HPDE6-E6E7 (cell line): Measurements from ENCODE around the gene CFAP69.
"Not testable (repeated sequence)": the region's sequence is repeated elsewhere in the genome, so short reads cannot be mapped to it uniquely, and the experiment has no call there.

Experiments
- DNase-seq: peaks from one replicate; pipeline ENCODE4 v3.0.0; 2011; ENCODE audit warnings: missing footprints; ENCODE audit errors: extremely low spot score

CFAP69 gene

DNA sequence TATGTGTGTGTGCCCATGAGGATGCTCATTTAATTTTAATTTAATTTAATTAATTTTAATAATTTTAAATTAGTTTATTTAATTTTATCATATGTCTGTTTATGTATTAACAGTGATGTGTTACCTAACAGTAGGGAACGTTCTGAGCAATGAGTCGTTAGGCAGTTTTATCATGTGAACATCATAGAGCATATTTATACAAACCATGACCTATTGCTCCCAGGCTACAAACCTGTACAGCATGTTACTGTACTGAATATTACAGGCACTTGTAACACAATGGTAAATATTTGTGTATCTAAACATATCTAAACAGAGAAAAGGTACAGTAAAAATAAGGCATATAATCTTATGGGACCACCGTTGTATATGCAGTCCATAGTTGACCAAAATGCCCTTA, 13.7 kb upstream of the CFAP69 start:
- DNase-seq, result no peak

DNA sequence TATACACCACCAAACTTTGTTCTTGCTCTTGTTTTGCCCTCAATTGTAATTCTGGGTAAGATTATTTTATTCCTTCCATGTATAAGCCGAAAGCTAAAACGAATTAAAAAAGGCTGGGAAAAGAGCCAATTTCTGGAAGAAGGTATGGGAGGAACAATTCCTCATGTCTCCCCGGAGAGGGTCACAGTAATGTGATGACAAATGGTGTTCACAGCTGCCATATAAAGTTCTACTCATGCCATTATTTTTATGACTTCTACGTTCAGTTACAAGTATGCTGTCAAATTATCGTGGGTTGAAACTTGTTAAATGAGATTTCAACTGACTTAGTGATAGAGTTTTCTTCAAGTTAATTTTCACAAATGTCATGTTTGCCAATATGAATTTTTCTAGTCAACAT, 12.5 kb upstream of the CFAP69 start:
- no peak for DNase-seq

DNA sequence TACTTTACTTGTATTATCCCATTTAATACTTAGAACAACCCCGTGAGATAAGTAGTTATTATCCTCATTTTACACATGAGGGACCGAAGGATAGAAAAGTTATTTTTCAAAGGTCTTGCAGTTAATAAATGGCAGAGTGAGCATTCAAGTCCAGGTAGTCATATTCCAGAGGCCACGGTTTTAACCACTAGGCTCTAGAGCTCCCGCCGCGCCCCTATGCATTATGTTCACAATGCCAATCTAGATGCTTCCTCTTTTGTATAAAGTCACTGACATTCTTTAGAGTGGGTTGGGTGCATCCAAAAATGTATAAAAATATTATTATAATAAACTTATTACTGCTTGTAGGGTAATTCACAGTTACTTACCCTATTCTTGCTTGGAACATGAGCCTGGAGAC, 11.4 kb upstream of the CFAP69 start:
- DNase-seq, result no peak

DNA sequence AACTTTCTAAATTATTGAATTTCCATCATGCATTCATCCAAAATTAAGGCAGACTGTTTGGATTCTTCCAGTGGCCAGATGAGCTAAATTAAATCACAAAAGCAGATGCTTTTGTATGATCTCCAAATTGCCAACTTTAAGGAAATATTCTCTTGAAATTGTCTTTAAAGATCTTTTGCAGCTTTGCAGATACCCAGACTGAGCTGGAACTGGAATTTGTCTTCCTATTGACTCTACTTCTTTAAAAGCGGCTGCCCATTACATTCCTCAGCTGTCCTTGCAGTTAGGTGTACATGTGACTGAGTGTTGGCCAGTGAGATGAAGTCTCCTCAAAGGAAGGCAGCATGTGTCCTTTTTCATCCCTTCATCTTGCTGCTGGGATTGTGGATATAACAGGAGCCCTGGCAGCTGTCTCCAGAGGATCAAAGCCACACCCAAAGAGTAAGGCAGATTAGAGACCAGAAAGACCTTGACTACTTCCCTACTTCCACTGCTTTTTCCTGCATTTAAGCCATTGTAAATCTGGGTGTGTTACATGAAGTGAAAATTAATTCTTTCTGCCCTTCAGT, 8.2 kb upstream of the CFAP69 start:
- DNase-seq, result no peak

DNA sequence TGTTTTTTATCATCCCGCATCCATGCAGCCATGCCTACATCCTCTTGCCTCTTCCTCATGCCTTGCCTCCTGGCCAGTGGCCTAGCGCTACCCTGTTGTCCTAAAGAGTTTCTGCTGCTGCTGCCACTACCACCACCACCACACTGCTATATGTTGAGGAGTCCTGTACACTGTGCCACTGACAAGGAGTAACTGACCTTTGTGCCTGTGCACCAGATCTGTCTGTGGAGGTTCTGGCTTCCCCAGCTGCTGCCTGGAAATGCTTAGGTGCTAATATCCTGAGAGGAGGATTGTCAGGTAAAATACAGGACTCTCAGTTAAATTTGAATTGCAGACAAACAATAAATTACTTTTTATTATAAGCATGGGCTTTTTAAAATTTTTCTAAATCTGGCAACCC, 7.0 kb upstream of the CFAP69 start:
- no peak for DNase-seq

DNA sequence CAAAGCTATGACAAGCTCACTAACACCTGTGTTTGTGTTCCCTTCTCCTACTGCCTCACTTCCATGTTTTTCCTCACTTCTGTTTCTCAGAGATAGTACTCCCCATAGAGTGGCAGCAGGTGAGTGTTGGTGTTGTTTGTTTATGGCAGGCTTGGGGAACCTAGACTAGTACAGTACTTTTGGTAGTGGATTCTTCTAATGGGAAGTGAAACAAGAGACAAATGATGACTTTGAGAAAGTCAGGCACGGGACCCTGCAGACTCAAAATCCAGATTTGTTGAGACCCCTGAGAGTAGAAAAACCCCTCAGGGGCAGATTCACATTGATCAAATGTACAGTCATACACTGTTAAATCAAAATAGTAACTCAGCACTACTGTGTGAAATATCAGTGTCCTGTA, 6.4 kb upstream of the CFAP69 start:
- no peak for DNase-seq

DNA sequence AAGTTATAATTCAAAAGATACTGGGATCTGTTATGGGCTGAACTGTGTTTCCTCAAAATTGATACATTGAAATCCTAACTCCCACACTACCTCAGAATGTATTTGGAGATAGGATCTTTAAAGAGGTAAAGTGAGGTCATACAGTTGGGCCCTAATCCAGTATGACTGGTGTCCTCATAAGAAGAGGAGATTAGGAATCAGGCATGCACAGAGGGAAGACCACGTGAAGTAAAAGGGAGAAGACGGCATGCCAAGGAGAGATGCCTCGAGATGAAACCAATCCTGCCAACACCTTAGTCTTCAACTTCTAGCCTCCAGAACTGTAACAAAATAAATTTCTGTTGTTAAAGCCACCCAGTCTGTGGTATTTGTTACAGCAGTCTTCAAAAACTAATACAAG, 5.9 kb upstream of the CFAP69 start:
- no peak for DNase-seq

DNA sequence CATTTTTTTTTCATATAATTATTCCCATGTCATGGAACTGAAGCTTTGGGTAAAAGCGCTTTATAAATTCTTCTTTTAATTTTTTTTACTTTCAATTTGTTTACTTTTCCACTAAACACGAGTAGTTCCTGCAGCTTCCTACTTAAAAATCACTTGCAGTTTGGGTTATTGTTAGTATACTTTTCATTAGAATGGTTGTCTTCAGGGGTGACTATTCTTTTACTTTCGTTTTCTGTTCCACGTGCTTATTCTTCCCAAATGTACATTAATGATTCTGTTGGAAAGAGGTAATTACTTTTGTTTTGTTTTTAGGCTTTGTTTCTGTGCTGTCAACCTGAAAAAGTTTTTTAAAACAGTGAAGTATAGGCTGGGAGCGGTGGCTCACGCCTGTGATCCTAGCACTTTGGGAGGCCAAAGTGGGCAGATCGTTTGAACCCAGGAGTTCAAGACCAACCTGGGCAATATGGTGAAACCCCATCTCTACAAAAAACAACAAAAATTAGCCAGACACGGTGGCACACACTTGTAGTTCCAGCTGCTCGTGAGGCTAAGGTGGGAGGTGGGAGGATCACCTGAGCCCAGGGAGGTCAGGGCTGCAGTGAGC, 5.2 kb upstream of the CFAP69 start:
- DNase-seq, result no peak

DNA sequence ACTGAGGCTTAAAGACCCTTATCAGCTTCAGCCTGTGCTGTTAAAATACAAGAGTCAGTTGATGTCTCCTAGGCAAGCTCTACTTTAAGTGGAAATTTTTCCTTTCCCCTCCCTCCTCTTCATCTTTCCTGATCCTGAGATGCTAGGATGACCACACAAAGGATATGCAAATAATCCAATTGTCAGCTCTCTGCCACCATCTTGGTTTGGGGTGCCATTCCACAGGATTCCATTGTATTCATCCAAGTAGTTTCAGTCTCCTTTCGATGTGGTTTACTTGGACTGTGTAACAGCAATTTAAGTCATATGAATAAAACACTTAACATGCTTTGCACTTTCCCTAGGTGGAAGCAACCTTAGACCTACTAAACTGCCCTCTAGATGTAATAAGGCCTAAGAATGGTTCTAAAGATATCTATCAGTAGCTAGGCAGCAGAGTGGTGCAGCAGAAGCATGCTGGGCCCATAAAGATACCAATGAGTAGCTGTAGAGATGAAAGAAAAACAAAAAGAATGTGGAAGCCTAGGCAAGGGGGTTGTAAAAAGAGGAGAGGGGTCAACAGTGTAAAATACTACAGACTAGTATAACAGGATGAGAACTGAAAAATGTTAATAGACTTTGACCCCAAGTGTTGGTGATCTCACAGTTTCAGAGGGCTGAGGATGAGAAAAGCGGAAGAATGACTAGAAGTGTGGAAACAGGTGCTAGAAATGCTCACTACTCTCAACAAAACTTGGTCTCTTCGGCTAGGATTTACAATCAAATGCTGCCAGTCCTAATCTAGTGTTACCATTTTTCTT, 2.4 kb upstream of the CFAP69 start:
- no peak for DNase-seq

DNA sequence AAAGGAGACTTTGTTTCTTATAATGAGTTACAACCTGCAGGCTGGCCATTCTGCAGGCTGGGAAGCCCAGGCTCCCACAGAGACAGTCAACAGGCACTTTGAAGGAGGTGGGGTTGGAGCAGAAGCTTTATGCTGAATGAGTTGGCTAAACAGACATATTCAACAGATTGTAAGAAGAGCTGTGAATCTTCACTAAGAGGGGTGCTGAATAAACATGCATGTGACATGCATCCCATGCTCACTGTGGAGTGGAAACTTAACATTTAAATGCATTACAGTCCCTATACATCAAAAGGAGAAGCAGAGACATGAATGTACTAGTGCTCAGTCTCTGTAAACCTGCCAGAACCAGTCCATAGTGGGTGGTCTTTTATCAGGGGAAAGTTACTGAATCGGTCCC, 1.4 kb upstream of the CFAP69 start:
- DNase-seq, result no peak

DNA sequence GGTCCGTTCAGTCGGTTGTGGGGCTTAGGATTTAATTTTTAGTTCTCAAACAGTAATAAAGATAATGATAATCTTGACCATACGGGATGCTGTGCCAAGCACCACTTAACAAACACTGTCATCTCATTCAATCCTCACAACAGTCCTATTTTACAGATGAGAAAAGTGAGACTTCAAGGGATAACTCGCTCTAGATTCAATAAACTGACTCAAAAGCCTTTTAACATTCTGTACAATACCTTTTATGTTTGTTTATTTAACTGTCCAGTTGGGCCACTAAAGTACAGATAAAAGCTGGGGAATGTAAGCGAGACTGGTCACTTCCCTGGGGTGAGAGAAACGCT, 437 bp upstream of the CFAP69 start:
- no peak for DNase-seq

DNA sequence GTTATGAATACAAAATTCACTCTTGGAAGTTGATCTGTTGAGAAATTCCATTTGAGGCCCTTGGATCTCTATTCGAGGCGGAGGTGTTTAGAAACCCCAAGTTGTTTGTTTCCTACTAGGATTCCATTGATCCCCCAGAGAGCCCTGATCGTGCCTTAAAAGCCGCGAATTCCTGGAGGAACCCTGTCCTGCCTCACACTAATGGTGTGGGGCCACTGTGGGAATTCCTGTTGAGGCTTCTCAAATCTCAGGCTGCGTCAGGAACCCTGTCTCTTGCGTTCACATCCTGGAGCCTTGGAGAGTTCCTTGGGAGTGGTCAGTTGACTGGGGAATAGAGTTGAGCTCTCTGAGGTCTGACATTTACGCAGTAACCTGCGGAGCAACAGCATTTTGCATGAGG, 1.2 kb downstream of the CFAP69 start:
- DNase-seq, result no peak

DNA sequence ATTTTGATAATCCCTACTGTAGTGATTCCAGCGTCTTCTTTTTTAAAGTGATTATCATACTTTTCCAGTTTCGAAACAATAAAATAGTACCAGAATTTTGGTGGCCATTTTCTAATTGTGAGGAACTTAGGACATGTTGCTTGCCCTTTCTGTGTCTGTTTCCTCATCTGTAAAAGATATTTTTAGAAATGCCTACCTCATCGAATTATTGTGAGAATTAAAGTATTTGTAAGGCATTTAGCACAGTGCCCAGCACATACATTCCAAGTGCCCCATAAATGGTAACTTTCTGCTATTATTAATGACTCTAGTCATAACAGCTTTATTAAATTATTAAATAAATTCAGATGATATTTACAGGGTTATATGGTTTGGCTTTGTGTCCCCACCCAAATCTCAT, 3.7 kb downstream of the CFAP69 start:
- DNase-seq, result no peak

DNA sequence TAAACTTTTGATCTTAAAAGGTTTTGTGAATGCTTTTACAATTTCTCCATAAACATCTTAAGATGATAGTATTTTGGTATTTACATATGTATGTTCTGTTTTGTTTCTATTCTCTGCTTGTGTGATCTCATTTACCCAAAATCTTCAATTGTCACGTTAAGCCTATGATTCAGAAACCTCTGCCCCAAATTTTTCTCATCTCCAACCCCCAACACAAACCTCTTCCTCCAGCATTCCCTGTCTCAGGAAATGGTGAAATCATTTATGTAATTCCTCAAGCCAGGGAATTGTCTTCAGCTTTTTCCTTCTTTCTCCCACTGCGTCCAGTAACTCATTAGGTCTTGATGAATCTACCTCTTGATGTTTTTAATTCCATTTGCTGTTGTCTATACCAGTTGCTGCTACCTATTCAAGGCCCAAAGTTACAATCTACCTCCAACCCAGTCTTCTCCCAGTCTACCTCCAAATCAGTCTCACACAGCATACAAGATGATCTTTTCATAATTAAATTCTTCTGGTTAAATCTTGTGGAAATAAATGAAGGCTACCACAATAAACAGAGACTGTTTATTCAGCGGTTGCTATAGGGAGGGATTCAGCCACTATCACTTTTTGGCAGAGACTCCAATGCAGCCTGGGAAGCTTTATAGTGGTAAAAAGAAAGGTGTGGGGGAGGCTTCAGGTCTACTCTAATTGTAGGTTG, 5.8 kb downstream of the CFAP69 start:
- no peak for DNase-seq

DNA sequence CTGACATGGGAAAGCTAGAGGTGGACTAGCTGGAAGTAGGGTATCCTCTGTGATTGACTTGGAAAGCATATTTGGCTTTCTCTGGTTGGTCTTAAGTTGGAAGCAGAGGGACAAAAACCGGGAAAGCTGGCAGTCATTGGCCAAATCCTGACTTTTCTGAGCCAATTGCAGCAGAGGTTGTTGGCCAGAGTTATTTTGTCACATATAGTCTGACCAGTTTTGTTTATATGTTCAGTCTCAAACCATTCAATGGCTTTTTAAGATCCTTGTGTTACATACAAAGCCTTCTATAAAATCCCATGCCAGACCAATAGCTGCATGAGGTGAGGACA, 6.3 kb downstream of the CFAP69 start:
- DNase-seq, result no peak

DNA sequence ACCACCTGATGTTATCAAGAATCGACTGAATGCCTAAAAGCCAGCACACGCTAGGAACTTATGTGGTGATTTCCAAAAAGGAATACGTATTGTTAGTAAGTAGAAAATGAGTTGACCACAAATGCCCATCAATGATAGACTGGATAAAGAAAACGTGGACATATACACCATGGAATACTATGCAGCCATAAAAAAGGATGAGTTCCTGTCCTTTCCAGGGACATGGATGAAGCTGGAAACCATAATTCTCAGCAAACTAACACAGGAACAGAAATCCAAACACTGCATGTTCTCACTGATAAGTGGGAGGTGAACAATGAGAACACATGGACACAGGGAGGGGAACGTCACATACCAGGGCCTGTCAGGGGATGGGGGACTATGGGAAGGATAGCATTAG, 11.0 kb downstream of the CFAP69 start:
- not testable (repeated sequence) for DNase-seq

DNA sequence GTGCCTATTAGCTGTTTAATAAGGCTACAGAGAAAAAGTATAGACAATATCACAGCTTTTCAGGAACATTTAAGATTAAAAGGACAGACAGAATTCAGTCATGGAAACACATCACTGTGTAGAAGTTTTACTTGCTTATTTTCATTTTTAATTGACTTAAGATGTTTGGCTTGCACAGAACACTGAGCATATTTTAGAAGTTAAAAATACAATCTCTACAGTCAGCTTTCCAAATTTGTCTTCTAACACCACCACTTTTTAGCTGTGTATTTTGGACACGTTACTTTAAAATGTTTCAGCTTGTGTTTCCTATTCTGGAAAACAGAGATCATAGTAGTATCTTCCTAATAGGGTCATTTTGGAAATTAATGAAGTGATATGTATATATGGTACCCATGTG, 11.8 kb downstream of the CFAP69 start:
- no peak for DNase-seq

DNA sequence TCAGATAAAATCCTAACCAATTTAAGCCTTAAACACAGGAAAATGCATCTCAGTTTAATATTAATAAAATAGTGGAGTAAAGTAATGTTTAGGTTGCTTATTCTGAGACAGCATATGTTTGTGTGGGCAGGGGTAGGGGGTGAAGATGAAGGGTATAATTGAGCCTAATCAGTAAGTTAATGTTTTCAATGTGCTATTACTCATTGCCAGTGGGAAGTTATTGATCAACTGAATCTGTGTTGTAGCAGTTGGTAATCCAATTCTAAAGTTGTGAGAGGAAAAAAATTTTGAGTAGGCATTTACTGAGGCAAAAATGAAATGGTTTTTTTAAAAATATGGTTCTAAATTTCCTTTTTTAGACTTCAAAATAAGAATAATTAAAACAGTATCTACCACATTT, 16.5 kb downstream of the CFAP69 start:
- DNase-seq, result no peak

DNA sequence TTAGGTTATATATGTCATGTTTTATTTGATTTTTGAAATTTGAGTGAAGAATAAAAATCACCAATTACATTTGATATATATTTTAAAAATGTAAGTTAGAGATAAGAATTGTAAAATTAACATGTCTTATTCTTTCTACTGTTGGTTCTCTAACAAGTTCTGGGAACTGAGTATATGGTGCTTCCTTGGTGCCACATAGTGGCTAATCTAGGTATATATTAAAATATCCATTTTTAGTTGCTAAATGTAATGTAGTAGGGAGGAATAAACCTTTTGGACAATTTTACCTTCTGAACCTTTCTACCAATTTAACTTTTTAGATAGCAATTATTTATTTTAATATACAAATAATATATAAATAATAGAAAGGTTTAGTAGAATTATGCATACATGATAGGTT, 17.5 kb downstream of the CFAP69 start:
- DNase-seq, result peak; percentile 15

DNA sequence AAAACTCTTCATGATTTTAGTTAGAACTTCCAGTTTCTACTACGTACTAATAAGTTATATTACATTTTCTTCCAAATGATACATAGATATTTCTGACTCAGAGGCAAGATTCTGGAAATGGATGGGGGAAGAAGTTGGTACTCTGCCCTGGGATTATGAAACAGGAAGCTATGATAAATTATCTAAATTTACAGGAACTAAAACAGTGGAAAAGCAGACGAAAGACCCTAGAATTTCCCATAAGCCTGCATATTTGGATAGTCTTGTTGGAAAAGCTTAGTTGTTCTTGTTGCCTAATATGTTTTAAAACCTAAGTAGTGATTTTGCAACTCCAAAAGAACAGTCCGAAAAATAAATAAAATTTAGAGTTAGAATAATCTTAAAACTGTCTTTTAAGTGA, 21.8 kb downstream of the CFAP69 start:
- no peak for DNase-seq

DNA sequence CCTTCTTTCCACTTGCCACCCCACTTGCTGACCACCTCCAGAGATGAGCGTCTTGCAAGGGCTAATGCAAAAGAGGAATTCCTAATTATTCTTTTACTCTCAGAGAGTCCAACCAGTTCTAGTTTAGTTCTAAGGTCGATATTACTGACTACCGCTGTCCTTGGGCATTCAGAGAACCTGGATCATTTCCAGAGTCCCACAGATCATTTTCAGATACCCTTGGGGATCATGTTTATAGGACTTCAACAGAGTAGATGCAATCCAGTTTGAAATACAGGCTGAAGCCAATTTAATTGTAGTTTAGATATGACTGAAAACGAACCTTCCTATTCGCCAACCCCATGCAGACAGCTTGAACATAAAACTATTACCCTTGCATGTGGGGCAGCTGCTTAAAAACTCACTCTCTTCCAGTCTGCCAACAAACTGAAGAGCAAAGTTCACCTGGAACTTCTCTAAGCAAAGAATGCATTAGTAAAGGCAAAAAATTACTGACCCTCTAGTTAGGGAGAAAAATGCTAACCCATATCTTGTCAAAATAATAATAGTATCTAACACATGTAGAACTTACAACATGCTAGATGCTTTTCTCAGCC, 22.4 kb downstream of the CFAP69 start:
- no peak for DNase-seq

DNA sequence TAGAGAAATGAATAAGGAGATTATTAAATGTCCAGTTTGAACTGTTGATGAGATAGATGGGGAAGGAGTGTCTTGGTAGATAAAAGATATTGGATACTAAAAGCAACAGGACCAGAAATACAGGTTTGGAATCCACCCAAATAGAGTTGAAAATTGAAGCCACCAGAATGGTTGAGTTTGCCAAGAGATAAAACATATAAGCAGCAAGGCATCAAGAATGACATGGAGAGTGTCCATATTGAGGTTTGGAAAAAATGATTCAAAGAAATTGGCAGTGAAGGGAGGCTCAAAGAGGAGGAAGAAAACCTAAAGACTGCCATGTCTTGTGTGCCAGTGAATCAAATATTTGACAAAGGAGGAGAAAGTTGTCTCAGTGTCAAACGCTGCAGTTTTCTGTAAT, 24.2 kb downstream of the CFAP69 start:
- DNase-seq, result no peak
